CD4-positive, alpha-beta T cell treated with Interleukin-17A for 1 hour (primary cell): Measurements from ENCODE around the gene CFAP74.

Experiments used
- DNase-seq: peaks from one replicate; pipeline ENCODE4 v3.0.0-alpha.2; 2020

Gene CFAP74

GRCh38 chr1:2042830-2043773, 39.5 kb upstream of the CFAP74 start:
- no peak for DNase-seq

DNA sequence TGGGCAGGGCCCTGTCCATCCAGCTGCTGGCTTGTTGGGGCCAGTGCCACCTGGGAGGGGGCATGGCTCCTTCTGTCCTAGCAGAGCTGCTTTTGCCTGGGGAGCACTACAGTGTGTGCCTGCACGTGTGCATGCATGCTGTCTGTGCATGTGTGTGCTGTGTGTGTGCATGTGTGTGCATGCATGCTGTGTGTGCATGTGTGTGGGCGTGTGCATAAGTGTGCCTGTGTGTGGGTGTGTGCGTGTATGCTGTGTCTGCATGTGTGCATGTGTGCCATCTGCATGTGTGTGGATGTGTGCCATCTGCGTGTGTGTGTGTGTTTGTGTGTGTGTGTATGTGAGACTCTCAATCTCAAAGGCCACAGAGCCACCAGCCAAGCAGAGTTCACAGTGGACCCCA, 38.3 kb upstream of the CFAP74 start:
- DNase-seq: no peak

DNA sequence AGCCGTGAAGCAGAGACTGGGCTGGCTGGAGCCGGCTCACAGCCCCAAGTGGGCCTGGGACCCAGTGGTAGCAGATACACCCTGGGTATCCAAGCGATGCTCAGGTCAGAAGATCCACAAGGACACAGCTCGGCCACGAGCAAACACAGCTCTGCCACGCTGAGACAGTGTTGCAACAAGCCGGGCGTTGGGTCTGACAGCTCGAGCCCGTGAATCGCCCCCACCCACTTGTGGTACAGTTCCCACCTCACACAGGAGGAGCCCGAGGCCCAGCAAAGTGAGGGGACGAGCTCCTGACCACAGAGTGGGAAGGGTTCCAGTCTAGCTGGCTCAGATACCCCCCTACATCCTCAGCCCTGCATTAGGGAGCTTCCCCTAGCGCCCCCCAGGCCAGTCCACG, 37.7 kb upstream of the CFAP74 start:
- DNase-seq: no peak

- no peak for DNase-seq
Measured at GRCh38 chr1:2039251-2039650, 35.7 kb upstream of the CFAP74 start.

GRCh38 chr1:2038229-2038628, 34.6 kb upstream of the CFAP74 start:
- DNase-seq: no peak

- DNase-seq: no peak
Measured at GRCh38 chr1:2037314-2037979, 33.9 kb upstream of the CFAP74 start.

DNA sequence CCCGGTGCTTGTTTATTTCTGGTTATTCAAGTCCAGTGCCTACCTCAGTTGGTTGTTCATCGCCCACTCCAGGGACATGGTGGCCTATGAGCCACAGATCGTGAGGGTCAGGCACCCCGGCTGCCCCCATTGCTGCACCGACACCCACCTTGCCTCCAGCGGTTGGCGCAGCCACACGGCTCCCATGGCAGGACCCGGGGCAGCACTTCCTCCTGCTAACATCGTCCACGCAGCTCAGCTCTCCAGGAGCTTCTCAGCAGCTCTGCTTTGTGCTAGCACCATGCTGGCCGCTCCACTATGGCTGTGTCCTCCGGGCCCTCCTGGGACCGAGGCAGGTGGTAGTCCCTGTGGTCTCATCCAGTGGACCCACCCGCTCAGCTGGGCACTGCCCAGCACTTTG, 32.7 kb upstream of the CFAP74 start:
- DNase-seq: no peak

- DNase-seq: no peak
Measured at GRCh38 chr1:2033165-2033564, 29.6 kb upstream of the CFAP74 start.

DNA sequence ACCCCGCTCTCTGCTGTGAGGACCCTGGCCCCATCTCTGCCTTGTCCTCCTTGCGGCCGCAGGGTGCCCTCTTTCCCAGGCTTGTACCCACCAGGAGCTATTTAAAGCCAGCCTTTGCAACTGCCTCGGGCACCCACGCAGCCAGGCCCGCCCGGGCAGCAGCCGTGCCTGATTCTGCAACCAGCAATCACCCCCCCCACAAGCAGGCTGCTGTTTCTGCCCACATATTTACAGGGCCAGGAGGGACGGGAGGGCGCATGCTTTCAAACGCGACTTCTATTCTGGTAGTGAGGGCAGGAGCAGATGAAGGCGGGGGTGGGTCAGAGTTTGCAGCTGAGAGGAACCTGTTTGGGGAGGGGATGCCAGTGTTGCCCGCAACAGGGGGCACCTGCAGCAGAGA, 29.2 kb upstream of the CFAP74 start:
- DNase-seq: no peak

DNA sequence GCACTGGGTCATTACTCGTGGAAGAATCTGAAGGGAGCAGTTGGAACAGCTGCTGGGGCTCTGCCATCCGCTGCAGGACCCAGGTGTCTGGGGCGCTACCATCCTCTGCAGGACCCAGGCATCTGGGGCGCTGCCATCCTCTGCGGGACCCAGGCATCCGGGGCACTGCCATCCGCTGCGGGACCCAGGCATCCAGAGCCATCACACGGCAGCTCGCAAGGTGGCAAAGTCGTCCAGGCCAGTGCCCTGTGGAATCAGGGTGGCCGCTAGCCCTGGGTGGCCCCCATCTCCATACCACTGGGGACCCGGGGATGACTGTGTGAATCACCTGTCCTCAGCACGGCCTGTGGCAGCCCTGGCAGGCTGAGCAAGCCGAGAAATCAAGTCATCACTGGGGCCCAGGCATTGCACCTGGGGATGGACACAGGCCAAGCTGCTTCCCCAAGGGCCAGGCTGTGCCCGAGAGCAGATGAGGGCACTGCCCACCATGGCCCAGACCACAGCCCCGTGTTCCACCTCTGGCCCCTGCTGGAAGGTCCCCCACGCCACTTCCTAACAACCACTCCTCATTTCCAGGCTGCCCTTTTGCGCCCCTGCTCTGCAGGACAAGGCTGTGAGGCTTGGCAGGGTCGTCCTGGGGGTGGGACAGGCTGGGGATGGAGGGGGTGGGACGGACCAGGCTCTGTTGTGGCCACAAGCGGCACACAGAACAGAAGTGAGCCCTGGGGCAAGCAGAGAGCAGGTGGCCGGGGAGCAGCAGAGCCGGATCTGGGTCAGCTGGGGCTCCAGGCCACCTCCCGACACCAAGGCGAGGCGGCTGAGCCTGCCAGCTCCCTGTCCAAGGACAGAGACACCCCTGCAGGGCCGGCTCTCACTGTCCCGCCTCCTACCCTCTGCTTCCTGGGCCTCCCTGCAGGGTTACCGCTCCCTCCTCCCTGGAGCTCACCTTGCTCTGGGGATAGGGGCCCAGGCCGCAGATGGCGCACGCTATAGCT, 28.3 kb upstream of the CFAP74 start:
- DNase-seq: no peak

DNA sequence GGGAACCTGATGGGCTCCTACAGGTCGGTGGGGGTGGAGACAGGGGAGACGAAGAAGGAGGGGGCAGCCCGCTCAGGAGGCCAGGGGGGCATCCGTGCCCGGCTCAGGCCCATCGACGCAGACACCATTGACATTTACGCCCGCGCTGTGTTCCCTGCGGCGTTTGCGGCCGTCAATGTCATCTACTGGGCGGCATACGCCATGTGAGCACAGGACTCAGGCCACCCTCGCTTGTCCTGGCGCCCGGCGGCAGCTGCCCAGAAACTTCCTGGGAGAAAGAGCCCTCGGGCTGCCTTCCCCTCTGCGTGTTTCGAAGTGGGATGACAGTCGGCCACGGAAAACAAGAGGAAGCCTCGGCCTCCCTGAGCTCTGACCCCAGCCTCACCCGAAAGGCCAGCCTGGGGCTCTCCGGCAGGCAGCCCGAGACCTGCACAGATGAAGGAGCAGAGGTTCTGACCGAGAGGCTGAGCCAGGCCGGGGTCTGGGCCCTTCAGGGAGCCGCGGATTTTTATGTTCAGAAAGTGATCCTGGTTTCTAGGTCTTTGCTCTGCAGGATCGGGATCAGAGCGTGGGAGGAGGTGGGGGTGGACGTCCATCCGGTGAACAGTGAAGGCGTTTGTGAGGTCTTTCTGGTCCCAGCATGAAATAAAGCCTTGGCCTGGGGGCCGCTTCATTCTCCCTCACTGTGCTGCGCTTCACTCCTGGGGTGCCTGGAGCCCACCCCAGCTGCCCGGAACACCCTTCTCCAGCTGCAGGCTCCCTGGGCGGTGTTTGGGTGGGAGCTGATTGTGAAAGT, 26.7 kb upstream of the CFAP74 start:
- no peak for DNase-seq

- no peak for DNase-seq
Measured at GRCh38 chr1:2029561-2029960, 26.0 kb upstream of the CFAP74 start.

- no peak for DNase-seq
Measured at GRCh38 chr1:2028870-2029560, 25.4 kb upstream of the CFAP74 start.

DNA sequence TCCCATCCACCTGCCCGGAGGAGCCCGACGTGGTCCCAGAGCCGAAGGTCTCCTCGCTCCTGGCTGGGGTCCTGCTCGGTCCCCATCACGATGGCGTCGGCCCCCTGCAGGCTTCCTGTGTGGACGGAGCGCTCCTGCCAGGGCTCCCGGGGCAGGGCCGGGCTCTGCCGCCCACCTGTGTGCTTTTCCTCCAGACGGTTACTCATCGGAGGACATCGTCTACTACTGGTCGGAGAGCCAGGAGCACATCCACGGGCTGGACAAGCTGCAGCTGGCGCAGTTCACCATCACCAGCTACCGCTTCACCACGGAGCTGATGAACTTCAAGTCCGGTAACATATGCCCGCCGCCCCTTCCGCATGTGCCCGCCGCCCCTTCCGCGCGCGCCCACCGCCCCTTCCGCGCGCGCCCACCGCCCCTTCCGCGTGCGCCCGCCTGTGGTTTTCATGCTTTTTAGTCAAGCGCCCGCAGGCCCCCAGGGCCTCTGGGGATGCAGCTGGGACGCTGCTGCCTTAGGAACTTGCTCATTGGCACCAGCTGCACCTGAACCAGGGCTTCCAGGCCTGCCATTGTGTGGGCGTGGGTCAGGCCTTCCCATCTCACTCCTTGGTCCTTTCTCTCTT, 24.5 kb upstream of the CFAP74 start:
- no peak for DNase-seq

- DNase-seq: peak; percentile 21
Measured at GRCh38 chr1:2025491-2025981, 21.9 kb upstream of the CFAP74 start.

DNA sequence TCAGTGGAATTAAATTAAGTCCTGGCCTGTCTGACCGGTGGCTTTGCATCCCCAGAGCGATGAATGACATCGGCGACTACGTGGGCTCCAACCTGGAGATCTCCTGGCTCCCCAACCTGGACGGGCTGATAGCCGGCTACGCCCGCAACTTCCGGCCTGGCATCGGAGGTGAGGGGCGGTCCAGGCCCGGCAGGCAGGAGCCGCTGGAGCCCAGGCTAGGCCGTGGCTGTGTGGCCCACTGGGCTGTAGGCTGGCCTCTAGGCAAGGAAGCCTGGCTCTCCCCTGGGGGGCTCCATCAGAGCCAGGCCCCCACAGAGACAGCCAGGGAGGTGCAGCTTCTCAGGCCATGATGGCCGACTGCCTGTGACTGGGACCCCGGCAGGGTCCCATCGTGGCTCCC, 21.3 kb upstream of the CFAP74 start:
- DNase-seq: no peak

DNA sequence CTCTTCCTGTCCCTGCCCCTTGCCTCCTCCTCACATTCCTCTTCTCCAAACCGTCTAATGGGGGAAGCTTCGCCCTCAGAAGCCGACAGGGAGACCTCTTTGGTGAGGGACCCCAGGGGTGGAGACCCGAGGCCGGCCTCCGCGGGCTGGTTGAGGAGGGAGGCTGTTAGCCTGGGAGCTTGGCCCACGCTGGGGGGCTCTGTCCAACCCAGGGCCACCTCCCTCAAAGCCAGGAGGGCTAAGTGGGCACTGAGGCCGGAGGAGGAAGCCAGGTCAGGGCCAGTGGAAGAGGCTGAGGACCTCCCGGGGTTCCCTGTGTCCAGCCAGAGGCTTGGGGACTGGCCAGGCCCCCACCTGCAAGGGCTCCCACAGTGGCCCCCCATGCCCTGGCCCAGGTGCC, 20.9 kb upstream of the CFAP74 start:
- no peak for DNase-seq

- DNase-seq: no peak
Measured at GRCh38 chr1:2023187-2023586, 19.6 kb upstream of the CFAP74 start.

- DNase-seq: no peak
Measured at GRCh38 chr1:2022063-2022770, 18.6 kb upstream of the CFAP74 start.

DNA sequence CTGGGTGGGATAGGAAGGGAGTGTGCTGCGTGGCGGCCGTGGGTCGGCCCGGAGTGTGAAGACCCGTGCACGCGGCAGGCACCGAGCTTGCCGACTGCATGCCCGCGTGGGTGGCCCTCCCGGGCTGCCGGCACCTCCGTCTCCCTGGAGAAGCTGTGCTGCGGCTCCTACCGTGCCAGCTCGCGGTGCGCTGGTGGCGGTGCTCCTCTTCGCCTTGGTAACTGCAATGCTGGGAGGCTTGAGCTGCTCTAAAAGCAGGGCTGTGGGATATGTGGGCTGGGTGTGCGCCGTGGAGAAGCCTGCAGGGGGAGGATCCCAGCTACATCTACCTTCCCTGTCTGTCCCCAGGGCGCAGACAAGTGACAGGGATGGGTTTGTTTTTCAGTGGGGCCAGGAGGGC, 18.0 kb upstream of the CFAP74 start:
- DNase-seq: no peak
